HCEC 1CT (cell line): ENCODE measurements around the gene RYR3.

Experiments used
- DNase-seq: peaks from one replicate; pipeline ENCODE4 v3.0.0-alpha.2; 2017

RYR3 gene

GRCh38 chr15:33310481-33311311, at the start of gene RYR3:
RYR3 (plus strand) TSS chr15:33310967; CDS start chr15:33311046, 79 bp downstream.
- DNase-seq, result no peak

GRCh38 chr15:33262306-33262705, 48.5 kb upstream of the RYR3 start:
- no peak for DNase-seq

- DNase-seq, result no peak
Observed at GRCh38 chr15:33277689-33278088, 33.1 kb upstream of the RYR3 start.

GRCh38 chr15:33278816-33279612, 31.8 kb upstream of the RYR3 start:
- DNase-seq, result peak; percentile 86

- peak; percentile 19 for DNase-seq
Observed at GRCh38 chr15:33279613-33280205, 31.1 kb upstream of the RYR3 start.

GRCh38 chr15:33282226-33283020, 28.3 kb upstream of the RYR3 start:
- DNase-seq, result no peak

- DNase-seq, result no peak
Observed at GRCh38 chr15:33283576-33283975, 27.2 kb upstream of the RYR3 start.

GRCh38 chr15:33284336-33284735, 26.4 kb upstream of the RYR3 start:
- no peak for DNase-seq

GRCh38 chr15:33292717-33293307, 18.0 kb upstream of the RYR3 start:
- DNase-seq, result peak; percentile 45

- DNase-seq, result no peak
Observed at GRCh38 chr15:33293713-33294334, 16.9 kb upstream of the RYR3 start.

- no peak for DNase-seq
Observed at GRCh38 chr15:33296050-33296449, 14.7 kb upstream of the RYR3 start.

- DNase-seq, result no peak
Observed at GRCh38 chr15:33296856-33297255, 13.9 kb upstream of the RYR3 start.

GRCh38 chr15:33298631-33299030, 12.1 kb upstream of the RYR3 start:
- DNase-seq, result no peak

GRCh38 chr15:33304924-33305323, 5.8 kb upstream of the RYR3 start:
- DNase-seq, result no peak

GRCh38 chr15:33309602-33310276, 1.0 kb upstream of the RYR3 start:
- DNase-seq, result no peak

- no peak for DNase-seq
Observed at GRCh38 chr15:33311312-33311971, 675 bp downstream of the RYR3 start.

- no peak for DNase-seq
Observed at GRCh38 chr15:33313491-33313890, 2.7 kb downstream of the RYR3 start.

GRCh38 chr15:33314069-33314468, 3.3 kb downstream of the RYR3 start:
- DNase-seq, result no peak

- DNase-seq, result no peak
Observed at GRCh38 chr15:33315044-33315443, 4.3 kb downstream of the RYR3 start.

- no peak for DNase-seq
Observed at GRCh38 chr15:33317896-33318295, 7.1 kb downstream of the RYR3 start.

GRCh38 chr15:33320017-33320416, 9.2 kb downstream of the RYR3 start:
- DNase-seq, result no peak
